ENCODE data around the gene BRME1. TPM values are rescaled to one million over a fixed set of nuclear protein-coding genes. Genes with fewer than 3 reads are reported as not detected.

The BRME1 gene
- total RNA-seq, 8 experiments from 2014 or later = 0.51 to 5.2 (median 3.2) TPM

DNA sequence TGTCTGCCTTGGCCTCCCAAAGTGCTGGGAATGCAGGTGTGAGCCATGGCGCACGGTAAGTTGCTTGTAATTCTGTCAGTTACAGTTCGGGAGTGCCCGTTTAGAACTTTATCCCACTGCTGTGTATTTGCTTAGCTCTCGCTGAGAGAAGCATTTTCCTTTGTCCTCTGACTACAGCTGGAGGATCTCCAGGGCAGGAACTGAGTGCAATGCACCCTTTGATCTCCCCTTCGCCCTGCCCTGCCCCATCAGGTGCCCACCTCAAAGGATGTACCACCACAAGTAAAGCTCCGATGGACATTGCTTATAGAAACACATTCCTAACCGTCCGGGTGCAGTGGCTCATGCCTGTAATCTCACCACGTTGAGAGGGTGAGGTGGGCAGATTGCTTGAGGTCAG is 6.5 kb downstream of the BRME1 start:
- Histone ChIP-seq H3K27ac (no peak overlapping the region), H3K4me1 (replicated peaks in 1 of 2) (no peaks in the 10 kb centered on the region), H3K4me3 (no peak overlapping the region)
- in situ Hi-C loops (cut with MboI; ENCODE audit: low pct_unique_long_range_greater_than_20kb in 2 of 9, low sequenced_read_pairs in 9 of 9, unreplicated experiment in 9 of 9) = loop anchor here in 7 of 9 experiments (25.0 kb wide), 2 partner anchors 163 to 513 kb away; partner anchors contain the start of genes MISP3 (in 6 of the 7), PALM3 (in 6 of the 7) and DDX39A (in 1 of the 7)
- WGBS, 10 experiments = 36 to 100% (median 56%) methylated on average over 2 to 5 of the region's 10 CpGs; no CpG with 5 or more reads in 3 of the 10 experiments
- ATAC-seq (replicated peaks in 6 of 8) = no peak

DNA sequence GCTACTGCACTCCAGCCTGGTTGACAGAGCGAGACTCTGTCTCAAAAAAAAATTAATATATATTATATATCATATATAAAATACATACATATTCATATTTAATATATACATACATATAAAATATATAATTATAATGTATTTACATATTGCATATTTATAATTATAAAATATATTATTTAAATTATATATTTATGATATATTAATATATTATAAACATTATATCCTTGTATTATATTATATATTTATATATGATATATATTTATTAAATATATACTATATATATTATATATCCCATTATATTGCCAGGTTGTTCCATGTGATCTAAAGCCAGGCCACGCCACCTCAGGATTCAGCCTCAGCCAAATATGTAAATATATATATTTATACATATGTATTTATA is 9.7 kb downstream of the BRME1 start:
- Histone ChIP-seq H3K4me3 (no peak overlapping the region), H3K4me1 (replicated peaks in 1 of 2) (no peaks in the 10 kb centered on the region), H3K27ac (no peak overlapping the region)
- in situ Hi-C loops (cut with MboI; ENCODE audit: low pct_unique_long_range_greater_than_20kb in 2 of 9, low sequenced_read_pairs in 9 of 9, unreplicated experiment in 9 of 9) = loop anchor here in 7 of 9 experiments (25.0 kb wide), 2 partner anchors 166 to 516 kb away; partner anchors contain the start of genes MISP3 (in 6 of the 7), PALM3 (in 6 of the 7) and DDX39A (in 1 of the 7)
- WGBS, 10 experiments = 82 to 100% (median 100%) methylated on average over 1 to 2 of the region's 2 CpGs; no CpG with 5 or more reads in 2 of the 10 experiments
- no peak for ATAC-seq (replicated peaks in 6 of 8)

DNA sequence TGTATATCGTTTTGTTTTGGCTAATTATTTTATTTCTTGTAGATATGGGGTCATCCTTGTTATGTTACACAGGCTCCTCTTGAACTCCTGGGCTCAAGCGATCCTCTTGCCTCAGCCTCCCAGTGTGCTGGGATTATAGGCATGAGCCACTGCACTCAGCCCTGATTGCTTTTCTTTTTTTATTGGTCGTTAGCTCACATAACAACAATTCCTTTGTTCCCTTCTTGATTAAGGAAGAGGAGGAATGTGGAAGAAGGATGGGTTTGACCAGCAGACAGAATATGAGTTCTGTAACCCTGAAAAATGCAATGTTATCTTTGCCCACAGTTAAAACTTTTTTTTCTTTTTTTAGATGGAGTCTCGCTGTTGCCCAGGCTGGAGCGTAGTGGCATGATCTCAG is 11.4 kb downstream of the BRME1 start:
- in situ Hi-C loops (cut with MboI; ENCODE audit: low pct_unique_long_range_greater_than_20kb in 2 of 9, low sequenced_read_pairs in 9 of 9, unreplicated experiment in 9 of 9) = loop anchor here in 7 of 9 experiments (25.0 kb wide), 2 partner anchors 168 to 518 kb away; partner anchors contain the start of genes MISP3 (in 6 of the 7), PALM3 (in 6 of the 7) and DDX39A (in 1 of the 7)
- H3K4me3 ChIP-seq = no peak overlapping the region
- 69 to 96% (median 79%) methylated on average over 2 to 5 of the region's 5 CpGs; no CpG with 5 or more reads in 3 of the 10 experiments for WGBS, 10 experiments
- no peak overlapping the region for H3K27ac ChIP-seq
- ATAC-seq (replicated peaks in 6 of 8) = no peak
- no peaks in the 10 kb centered on the region for H3K4me1 ChIP-seq (replicated peaks in 1 of 2)

DNA sequence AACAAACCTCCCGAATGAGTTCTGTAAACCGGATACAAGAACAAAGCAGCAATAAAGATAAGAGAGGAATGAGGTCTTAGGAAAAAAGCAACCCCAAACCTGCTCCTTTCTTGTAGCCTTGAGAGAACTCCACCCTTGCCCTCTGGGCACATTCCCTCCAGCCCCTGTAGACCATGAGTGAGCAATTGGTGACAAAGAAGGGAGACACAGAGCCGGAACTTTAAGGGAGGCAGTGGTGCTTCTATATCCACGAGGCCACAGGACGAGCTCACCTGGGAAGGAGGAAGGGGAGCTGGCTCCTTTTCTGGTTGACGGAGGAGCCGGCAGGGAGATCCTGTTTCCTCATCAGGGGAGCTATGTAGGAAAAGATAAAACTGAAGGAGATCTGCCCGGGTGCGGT is 13.0 kb downstream of the BRME1 start:
- in situ Hi-C loops (cut with MboI; ENCODE audit: low pct_unique_long_range_greater_than_20kb in 2 of 9, low sequenced_read_pairs in 9 of 9, unreplicated experiment in 9 of 9) = loop anchor here in 7 of 9 experiments (25.0 kb wide), 2 partner anchors 169 to 519 kb away; partner anchors contain the start of genes MISP3 (in 6 of the 7), PALM3 (in 6 of the 7) and DDX39A (in 1 of the 7)
- no peak overlapping the region for H3K27ac ChIP-seq
- no peak overlapping the region for H3K4me3 ChIP-seq
- WGBS, 10 experiments = 60 to 100% (median 73%) methylated on average over 1 to 7 of the region's 9 CpGs; no CpG with 5 or more reads in 1 of the 10 experiments
- ATAC-seq (replicated peaks in 6 of 8) = no peak
- no peaks in the 10 kb centered on the region for H3K4me1 ChIP-seq (replicated peaks in 1 of 2)

DNA sequence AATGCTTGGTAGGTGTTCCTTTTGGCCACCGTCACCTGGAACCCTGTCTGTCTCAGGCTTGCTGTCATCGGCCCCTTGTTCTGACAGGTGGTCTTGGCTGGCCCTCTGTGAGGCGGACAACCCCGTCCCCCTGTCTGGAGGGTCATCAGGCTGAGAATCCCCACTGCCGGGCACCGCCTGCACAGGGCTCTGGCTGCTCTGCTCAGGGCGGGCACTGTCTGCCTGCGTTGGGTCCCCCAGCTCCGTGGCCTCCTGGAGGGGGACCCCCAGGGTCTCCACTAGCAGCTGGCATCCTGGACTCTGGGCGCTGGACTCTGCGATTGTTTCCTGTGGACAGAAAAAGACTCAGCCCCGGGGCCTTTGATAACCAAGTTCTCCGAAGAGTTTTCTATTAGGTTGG is 15.8 kb downstream of the BRME1 start:
- H3K4me1 ChIP-seq (replicated peaks in 1 of 2) = no peaks in the 10 kb centered on the region

DNA sequence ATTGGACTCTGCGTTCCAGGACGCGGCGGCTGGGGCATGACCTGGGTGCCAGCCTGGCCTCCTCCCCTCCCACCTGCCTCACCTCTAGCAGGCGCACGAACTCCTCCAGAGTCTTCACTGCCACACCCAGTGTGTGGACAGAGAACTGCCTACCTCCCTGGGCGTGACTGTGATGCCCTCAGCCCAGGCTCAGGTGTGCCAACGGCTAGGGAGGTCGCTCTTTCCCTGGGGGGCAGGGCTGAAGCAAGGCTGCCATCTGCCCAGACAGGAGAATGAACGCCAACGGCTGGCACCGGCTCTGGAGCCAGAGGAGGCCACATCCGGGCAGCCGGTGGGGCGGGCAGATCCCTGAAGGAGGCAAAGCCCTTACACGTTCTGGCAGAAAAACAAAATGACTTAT is 17.6 kb downstream of the BRME1 start:
- in situ Hi-C loops (cut with MboI; ENCODE audit: low pct_unique_long_range_greater_than_20kb in 2 of 9, low sequenced_read_pairs in 9 of 9, unreplicated experiment in 9 of 9) = loop anchor here in 7 of 9 experiments (25.0 kb wide), 2 partner anchors 174 to 524 kb away; partner anchors contain the start of genes MISP3 (in 6 of the 7), PALM3 (in 6 of the 7) and DDX39A (in 1 of the 7)
- 70 to 100% (median 100%) methylated on average over 1 to 9 of the region's 16 CpGs; no CpG with 5 or more reads in 5 of the 10 experiments for WGBS, 10 experiments

More for the DNA sequence above, 15.8 kb downstream of the BRME1 start:
- WGBS, 10 experiments = 80 to 100% (median 84%) methylated on average over 1 to 8 of the region's 13 CpGs; no CpG with 5 or more reads in 6 of the 10 experiments
- H3K27ac ChIP-seq = no peak overlapping the region
- H3K4me3 ChIP-seq = no peak overlapping the region
- in situ Hi-C loops (cut with MboI; ENCODE audit: low pct_unique_long_range_greater_than_20kb in 2 of 9, low sequenced_read_pairs in 9 of 9, unreplicated experiment in 9 of 9) = loop anchor here in 7 of 9 experiments (25.0 kb wide), 2 partner anchors 172 to 522 kb away; partner anchors contain the start of genes MISP3 (in 6 of the 7), PALM3 (in 6 of the 7) and DDX39A (in 1 of the 7)
- ATAC-seq (replicated peaks in 6 of 8) = peak in 1 of 8 experiments; percentile 9

DNA sequence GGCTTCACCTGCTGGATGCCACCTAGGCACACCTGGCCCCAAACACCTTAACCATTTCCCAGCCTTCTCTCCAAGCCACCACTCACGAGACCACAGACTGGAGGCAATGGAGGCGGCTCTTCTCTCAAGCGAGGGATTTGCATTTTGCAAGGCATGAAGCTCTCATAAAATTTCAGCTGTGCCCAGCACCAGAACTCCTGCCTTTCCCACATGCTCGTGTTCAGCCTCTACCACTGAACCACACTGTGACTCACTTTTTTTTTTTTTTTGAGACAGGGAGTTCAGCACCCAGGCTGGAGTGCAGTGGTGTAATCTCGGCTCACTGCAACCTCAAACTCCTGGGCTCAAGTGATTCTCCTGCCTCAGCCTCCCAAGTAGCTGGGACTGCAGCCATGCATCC is 18.4 kb downstream of the BRME1 start:
- peak in 3 of 8 experiments; percentile 57 to 75 (median 74) for ATAC-seq (replicated peaks in 6 of 8)
- Histone ChIP-seq H3K4me1 (replicated peaks in 1 of 2) (no peaks in the 10 kb centered on the region), H3K4me3 (no peak overlapping the region), H3K27ac (no peak overlapping the region)
- in situ Hi-C loops (cut with MboI; ENCODE audit: low pct_unique_long_range_greater_than_20kb in 2 of 9, low sequenced_read_pairs in 9 of 9, unreplicated experiment in 9 of 9) = loop anchor here in 7 of 9 experiments (25.0 kb wide), 2 partner anchors 175 to 525 kb away; partner anchors contain the start of genes MISP3 (in 6 of the 7), PALM3 (in 6 of the 7) and DDX39A (in 1 of the 7)
- 7 to 78% (median 50%) methylated on average over 1 to 4 of the region's 5 CpGs; no CpG with 5 or more reads in 3 of the 10 experiments for WGBS, 10 experiments

More for the DNA sequence above, 17.6 kb downstream of the BRME1 start:
- ATAC-seq (replicated peaks in 6 of 8) = no peak
- Histone ChIP-seq H3K4me3 (no peak overlapping the region), H3K4me1 (replicated peaks in 1 of 2) (no peaks in the 10 kb centered on the region), H3K27ac (no peak overlapping the region)

DNA sequence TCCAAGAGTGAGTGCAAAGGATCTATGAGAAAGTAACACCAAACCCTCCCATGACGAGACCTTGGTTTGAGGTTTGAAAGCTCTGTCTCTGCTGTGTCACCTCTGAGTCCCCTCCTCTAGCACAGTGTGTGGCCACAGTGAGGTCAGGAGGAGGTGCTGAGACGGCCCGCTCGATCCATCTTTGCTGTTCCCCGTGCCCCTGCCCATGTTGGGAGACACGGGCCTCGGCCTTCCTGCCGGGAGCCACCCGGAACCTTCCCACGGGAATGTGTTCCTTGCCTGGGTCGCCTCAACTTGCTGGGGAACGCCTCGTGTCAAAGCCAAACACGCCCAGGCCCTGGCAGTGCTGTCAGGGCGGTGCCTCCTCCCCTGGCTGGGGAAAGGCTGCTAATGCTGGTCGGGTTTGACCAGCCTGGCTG is 18.9 kb downstream of the BRME1 start:
- no peak overlapping the region for H3K27ac ChIP-seq
- 8 to 75% (median 40%) methylated on average over 1 to 11 of the region's 16 CpGs; no CpG with 5 or more reads in 6 of the 10 experiments for WGBS, 10 experiments
- H3K4me1 ChIP-seq (replicated peaks in 1 of 2) = peaks cover under 1 to 4% of the 10 kb centered on the region in 2 donors
- in situ Hi-C loops (cut with MboI; ENCODE audit: low pct_unique_long_range_greater_than_20kb in 2 of 9, low sequenced_read_pairs in 9 of 9, unreplicated experiment in 9 of 9) = loop anchor here in 7 of 9 experiments (25.0 kb wide), 2 partner anchors 175 to 525 kb away; partner anchors contain the start of genes MISP3 (in 6 of the 7), PALM3 (in 6 of the 7) and DDX39A (in 1 of the 7)
- peak in 3 of 8 experiments; percentile 89 to 91 (median 89) for ATAC-seq (replicated peaks in 6 of 8)
- H3K4me3 ChIP-seq = no peak overlapping the region

DNA sequence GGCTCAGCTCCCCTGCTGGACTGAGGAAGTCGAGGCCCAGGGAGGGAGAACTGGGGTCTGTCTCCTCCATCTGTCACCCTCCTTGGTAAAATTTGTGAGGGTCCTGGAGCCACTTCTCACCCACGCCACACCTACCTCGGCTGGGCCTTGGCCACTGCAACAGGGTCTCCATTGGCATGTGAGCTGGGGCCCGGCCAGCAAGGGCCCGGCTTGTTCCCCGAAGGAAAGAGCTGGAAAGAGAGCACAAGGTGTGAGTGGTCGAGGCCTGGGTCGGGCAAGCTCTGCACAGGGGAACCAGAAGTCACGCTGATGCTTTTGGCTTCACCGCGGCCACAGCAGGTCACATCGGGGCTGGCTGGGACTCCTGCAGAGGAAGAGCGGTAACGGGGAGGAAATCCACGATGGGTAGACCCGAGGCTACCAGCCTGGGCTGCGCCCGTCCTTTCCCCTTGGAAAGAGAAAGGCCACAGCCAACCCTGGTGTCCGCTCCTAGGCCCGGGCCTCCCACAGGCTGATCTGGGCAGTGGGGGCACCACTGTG is 20.0 kb downstream of the BRME1 start:
- ATAC-seq (replicated peaks in 6 of 8) = no peak
- Histone ChIP-seq H3K27ac (no peak overlapping the region), H3K4me3 (no peak overlapping the region), H3K4me1 (replicated peaks in 1 of 2) (peaks cover 12 to 16% of the 10 kb centered on the region in 2 donors)
- WGBS, 10 experiments = 80 to 100% (median 95%) methylated on average over 1 to 18 of the region's 20 CpGs; no CpG with 5 or more reads in 3 of the 10 experiments
- in situ Hi-C loops (cut with MboI; ENCODE audit: low pct_unique_long_range_greater_than_20kb in 2 of 9, low sequenced_read_pairs in 9 of 9, unreplicated experiment in 9 of 9) = loop anchor here in 7 of 9 experiments (25.0 kb wide), 2 partner anchors 176 to 526 kb away; partner anchors contain the start of genes MISP3 (in 6 of the 7), PALM3 (in 6 of the 7) and DDX39A (in 1 of the 7)

DNA sequence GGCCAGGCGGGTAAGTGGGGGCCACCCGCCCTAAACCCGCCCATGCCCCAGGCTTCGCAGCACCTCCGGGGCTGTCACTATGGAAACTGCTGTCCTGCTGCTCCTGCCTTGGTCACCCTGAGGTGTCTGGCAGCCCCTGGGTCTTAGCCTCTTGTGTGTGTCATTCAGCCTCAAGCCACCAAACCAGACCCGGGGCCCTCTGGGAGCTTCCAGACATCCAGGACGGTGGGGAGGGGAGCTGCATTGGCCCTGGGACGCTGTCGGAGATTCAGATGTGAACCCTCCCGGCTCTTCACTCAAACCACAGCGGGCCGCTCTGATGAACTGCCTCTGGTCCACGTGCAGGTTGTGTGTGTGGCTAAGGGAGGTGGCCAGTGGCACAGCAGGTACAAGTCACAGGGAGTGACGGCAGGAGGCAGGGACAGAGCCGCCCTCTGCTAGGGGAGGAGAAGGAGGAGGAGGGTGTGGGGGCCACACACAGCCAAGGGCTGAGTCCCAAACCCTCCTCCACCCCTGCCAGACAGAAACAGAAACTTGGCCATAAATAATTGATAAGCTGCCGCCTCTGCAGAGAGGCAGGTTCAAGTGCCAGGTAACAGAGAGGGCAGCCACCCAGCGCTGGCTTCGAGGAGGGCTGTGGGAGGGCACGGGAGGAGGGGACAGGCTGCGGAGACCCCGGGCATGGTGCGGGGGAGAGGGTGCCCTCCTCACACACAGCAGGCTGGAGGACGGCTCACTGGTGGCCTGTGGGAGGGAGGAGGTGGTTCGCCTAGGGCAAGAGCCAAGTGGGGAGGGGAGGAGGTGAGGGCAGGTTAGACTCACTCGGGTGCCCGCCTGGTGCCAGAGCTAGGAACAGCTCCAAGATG is 21.0 kb downstream of the BRME1 start:
- 37 to 87% (median 70%) methylated on average over 1 to 6 of the region's 26 CpGs; no CpG with 5 or more reads in 4 of the 10 experiments for WGBS, 10 experiments
- Histone ChIP-seq H3K4me1 (replicated peaks in 1 of 2) (peaks cover 18 to 22% of the 10 kb centered on the region in 2 donors), H3K27ac (no peak overlapping the region), H3K4me3 (no peak overlapping the region)
- in situ Hi-C loops (cut with MboI; ENCODE audit: low pct_unique_long_range_greater_than_20kb in 2 of 9, low sequenced_read_pairs in 9 of 9, unreplicated experiment in 9 of 9) = loop anchor here in 7 of 9 experiments (25.0 kb wide), 2 partner anchors 177 to 527 kb away; partner anchors contain the start of genes MISP3 (in 6 of the 7), PALM3 (in 6 of the 7) and DDX39A (in 1 of the 7)
- no peak for ATAC-seq (replicated peaks in 6 of 8)

DNA sequence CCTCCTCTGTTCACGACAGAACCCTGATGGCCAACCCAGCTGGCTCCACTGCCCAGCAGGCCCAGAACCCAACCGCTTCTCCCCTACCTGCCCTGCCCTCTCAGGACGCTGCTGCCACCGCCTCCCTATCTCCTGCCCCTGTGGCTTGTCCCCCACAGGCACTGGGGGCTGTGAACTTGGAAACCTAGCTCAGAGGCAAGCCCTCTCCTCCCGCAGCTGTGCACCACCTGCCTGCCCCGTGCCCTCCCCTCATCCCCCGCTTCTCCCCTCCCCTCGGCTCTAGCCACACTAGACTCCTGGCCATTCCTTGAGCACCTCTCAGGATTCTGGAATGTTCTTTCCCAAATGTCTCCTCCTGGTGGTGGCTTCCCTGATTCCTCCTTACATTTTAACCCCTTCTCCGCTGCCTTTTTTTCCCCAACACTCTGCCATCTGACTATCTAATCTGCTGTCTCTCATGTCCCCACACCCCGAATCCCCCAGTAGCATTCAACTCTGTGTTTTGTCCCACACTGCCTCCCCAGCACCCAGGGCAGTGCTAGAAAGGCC is 22.3 kb downstream of the BRME1 start:
- WGBS, 10 experiments = 83 to 100% methylated on average over 1 of the region's 10 CpGs; no CpG with 5 or more reads in 8 of the 10 experiments
- no peak for ATAC-seq (replicated peaks in 6 of 8)
- Histone ChIP-seq H3K27ac (no peak overlapping the region), H3K4me3 (no peak overlapping the region), H3K4me1 (replicated peaks in 1 of 2) (peaks cover 18 to 22% of the 10 kb centered on the region in 2 donors)
- in situ Hi-C loops (cut with MboI; ENCODE audit: low pct_unique_long_range_greater_than_20kb in 2 of 9, low sequenced_read_pairs in 9 of 9, unreplicated experiment in 9 of 9) = loop anchor here in 7 of 9 experiments (25.0 kb wide), 2 partner anchors 179 to 529 kb away; partner anchors contain the start of genes MISP3 (in 6 of the 7), PALM3 (in 6 of the 7) and DDX39A (in 1 of the 7)
